NAMALWA (cell line): ENCODE results near the gene MTCH2.
A peak's percentile ranks its signal among the peaks of the same experiment; 100 is the strongest.
"Not testable (repeated sequence)": the region's sequence is repeated elsewhere in the genome, so short reads cannot be mapped to it uniquely, and the experiment has no call there.

Experiments
- DNase-seq: peaks from one replicate; pipeline ENCODE4 v3.0.0-alpha.2; 2015; ENCODE audit warnings: low spot score

Gene MTCH2

DNA sequence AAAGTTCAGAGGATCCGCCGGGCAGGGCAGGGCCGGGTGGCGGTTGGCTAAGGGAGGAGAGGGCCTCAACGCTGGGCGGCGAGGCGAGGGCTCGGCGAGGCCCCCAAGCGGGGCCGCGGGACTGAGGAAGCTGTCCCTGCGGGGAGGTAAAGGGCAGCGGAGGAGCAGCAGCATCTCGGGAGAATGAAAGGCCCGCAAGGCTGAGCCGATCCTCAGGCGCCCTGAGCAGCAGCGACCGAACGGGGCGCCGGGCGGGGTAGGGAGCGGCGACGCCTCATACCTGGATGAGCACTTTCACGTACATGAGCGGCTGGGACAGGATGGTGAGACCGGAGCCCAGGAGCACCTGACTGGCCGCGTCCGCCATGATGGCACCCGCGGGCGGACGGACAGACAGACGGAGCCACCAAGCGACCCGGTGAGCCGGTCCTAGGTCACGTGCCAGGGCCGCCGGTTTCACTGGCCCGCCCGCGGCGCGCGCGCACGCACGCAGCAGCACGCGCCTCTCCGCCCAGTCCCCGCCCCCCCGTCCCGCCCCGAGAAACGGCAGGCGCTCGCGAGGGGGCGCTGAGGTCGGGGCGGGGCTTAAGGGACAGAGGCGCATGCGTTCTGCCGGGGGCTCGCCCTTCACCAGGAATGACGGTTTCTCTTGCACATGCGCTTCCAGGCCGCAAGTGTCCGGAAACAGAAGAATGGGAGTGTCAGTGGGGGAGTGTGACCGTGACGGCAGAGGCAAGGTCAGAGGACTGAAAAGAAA, at the start of gene MTCH2:
TSS of gene MTCH2 (minus strand) at position 461 of the 757 bp plus-strand sequence. CDS start at position 367, 94 bp downstream.
- DNase-seq = peak; percentile 98

DNA sequence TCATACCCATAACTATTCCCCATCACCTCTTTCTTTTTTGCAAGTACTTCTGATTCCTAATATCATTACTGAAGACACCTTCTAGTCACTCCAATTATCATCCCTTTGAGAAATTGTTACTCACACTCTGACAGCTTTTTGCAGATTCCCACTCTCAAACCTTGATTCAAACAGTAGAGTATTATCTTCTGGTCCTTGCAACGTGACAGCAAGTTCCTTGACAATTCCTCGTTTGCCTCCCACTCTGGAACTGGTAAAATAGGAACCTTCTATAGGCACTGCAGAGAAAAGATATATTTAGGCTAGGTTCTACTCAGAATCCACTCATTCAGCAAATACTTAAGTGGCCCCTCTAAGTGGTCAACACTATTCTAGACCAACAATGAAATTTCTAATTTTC, 49.6 kb upstream of the MTCH2 start:
- no peak for DNase-seq

GRCh38 chr11:47689480-47689879, 47.1 kb upstream of the MTCH2 start:
- DNase-seq = no peak

DNA sequence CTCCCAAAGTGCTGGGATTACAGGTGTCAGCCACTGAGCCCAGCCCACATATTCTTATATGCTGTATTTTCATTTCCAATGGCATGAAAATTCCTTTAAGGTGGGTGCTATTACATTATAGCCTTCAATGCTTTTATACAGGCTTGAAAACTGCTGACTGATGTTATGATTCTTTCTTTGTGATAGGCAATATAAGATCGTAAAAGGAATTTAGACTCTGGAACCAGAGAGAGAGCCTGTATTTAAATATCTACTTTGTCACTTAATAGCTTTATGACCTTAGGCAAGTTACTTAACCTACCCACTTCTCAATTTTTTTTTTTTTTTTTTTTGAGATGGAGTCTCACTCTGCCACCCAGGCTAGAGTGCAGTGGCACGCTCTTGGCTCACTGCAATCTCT, 46.6 kb upstream of the MTCH2 start:
- DNase-seq = no peak

DNA sequence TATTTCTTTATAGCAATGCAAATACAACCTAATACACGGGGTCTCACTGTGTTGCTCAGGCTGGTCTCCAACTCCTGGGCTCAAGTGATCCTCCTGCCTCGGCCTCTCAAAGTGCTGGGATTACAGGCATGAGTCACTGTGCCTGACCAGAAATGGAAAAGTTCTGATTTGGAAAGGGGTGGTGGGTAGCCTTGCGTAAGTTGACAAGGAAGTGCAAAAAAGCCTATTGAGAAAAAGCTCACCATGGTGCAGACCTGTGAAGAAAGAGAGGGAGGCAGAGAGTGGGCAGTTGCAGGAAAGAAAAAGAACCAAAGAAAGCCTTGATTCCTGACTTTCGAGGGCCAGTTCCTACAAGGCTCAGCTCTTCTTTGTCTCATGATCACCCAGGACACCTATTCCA, 45.8 kb upstream of the MTCH2 start:
- DNase-seq = no peak

- not testable (repeated sequence) for DNase-seq
Measured at GRCh38 chr11:47686704-47687103, 44.3 kb upstream of the MTCH2 start.

DNA sequence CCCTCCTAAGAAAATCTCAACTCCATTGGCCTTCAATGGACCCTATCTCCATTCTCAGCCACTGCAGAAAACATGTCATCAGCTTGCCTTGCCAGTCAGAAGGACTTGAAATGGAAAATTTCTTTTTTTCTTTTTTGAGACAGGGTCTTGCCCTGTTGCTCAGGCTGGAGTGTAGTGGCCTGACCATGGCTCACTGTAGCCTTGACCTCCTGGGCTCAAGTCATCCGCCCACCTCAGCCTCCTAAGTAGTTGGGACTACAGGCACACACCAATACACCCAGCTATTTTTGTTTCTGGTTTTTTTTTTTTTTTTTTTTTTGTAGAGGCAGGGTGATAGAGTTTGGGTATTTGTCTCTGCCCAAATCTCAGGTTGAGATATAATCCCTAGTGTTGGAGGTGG, 43.8 kb upstream of the MTCH2 start:
- DNase-seq = no peak

DNA sequence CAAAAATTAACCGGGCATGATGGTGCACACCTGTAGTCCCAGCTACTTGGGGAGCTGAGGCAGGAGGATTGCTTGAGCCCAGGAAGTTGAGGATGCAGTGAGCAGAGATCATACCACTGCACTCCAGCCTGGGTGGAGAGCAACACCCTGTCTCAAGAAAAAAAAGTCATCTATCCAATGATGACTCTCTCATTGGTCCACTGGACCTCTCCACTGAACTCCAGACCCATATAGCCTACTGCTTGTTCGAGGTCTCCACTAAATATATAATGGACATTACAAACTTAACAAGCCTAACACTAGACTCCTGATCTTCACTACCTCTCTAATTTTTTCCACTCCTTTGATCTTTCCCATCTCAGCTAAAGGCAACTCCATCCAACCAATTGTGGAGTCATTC, 33.5 kb upstream of the MTCH2 start:
- DNase-seq = no peak

- DNase-seq = no peak
Measured at GRCh38 chr11:47672283-47672730, 29.9 kb upstream of the MTCH2 start.

- no peak for DNase-seq
Measured at GRCh38 chr11:47669856-47670255, 27.5 kb upstream of the MTCH2 start.

- DNase-seq = no peak
Measured at GRCh38 chr11:47668665-47669064, 26.3 kb upstream of the MTCH2 start.

DNA sequence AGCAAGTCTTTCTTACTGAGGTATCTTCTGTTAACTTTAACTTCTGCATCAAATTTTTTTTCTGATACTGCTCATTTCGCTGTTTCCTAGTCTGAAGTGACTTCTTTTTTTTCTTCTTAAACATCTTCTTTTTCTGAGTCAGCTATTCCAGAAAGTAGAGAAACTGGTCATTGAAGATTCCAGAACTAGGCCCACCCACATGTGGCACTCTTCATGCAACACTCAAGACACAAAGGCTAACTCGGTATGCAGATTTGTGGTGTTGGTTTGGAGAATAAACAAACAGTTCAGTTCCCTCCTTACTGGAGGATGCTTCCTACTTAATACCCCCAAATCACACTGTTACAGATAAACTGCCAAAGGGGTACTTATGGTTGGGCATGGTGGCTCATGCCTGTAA, 25.2 kb upstream of the MTCH2 start:
- DNase-seq = no peak

GRCh38 chr11:47667135-47667534, 24.8 kb upstream of the MTCH2 start:
- no peak for DNase-seq

DNA sequence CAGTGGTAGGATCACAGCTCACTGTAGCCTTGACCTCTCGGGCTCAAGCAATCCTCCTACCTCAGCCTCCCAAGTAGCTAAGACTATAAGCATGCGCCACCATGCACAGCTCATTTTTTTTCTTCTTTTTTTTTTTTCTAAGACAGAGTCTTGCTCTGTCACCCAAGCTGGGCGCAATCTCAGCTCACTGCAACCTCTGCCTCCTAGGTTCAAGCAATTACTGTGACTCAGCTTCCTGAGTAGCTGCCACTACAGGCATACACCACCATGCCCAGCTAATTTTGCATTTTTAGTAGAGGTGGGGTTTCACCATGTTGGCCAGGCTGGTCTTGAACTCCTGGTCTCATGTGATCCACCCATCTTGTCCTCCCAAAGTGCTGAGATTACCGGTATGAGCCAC, 22.6 kb upstream of the MTCH2 start:
- DNase-seq = not testable (repeated sequence)

GRCh38 chr11:47661245-47661644, 18.9 kb upstream of the MTCH2 start:
- no peak for DNase-seq

- no peak for DNase-seq
Measured at GRCh38 chr11:47659276-47659675, 16.9 kb upstream of the MTCH2 start.

GRCh38 chr11:47656260-47656885, 14.0 kb upstream of the MTCH2 start:
- DNase-seq = no peak

DNA sequence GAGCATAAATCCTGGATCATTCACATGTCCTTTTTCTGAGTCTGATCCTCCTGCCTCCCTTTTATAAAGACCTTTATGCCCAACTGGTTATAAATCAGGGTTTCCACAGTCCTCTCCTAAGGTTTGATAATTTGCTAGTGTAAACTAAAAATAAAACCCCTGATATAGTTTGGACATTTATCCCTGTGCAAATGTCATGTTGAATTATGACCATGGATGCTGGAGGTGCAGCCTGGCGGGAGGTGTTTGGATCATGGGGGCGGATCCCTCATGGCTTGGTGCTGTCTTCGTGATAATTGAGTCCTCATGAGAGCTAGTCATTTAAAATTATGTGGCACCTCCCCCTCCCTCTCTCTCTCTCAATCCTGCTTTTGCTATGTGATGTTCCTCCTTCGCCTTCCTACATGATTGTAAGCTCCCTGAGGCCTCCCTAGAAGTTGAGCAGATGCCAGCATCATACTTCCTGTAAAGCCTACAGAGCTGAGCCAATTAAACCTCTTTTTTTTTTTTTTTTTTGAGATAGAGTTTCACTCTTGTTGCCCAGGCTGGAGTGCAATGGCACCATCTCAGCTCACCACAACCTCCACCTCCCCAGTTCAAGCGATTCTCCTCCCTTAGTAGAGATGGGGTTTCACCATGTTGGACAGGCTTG, 9.6 kb upstream of the MTCH2 start:
- no peak for DNase-seq

DNA sequence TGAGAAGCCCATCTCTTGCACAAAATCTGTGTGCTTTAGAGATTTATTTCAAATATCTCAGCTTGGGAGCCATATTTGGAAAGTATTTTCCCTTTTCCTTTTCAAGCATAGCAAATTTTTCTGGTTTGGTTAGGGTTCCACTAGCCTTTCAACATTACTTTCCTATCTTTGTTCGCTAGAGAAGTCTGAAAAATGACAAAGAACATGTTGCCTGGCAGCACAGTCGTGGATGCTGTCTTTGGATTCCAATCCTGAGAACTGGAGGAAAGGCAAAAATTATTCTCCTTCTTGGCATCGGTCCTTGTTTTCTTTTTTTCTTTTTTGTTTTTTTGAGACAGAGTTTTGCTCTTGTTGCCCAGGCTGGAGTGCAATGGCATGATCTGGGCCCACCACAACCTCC, 6.9 kb upstream of the MTCH2 start:
- no peak for DNase-seq

- no peak for DNase-seq
Measured at GRCh38 chr11:47646019-47646418, 3.7 kb upstream of the MTCH2 start.

DNA sequence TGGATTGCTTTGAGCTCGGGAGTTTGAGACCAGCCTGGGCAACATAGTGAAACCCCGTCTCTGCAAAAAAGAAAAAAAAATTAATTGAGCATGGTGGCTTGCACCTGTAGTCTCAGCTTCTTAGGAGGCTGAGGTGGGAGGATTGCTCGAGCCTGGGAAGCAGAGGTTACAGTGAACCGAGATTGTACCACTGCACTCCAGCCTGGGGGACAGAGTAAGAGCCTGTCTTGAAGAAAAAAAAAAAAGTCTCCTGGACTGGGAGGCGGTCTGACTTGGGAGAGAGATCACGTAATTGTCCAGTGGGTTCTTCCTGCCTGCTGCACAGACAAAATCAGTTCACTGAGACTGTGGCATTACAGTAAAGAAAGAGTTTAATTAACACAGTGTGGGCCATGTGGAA, 3.1 kb upstream of the MTCH2 start:
- DNase-seq = no peak

GRCh38 chr11:47641600-47642098, 710 bp downstream of the MTCH2 start:
- DNase-seq = peak; percentile 42

DNA sequence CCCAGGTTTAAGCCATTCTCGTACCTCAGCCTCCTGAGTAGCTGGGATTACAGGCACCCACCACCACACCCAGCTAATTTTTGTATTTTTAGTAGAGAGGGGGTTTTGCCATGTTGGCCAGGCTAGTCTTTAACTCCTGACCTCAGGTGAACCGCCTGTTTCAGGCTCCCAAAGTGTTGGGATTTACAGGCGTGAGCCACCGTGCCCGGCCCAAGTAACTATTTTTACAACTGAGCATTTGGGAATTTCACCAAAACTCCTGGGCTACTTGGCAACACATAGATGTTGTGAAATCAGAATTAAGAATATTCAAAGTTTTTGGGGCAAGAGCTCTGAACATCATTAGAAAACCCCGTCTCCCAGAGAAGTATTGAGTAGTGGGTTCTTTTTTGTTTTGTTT, 1.9 kb downstream of the MTCH2 start:
- not testable (repeated sequence) for DNase-seq
